Midbrain (tissue), 1 donor: Measurements from ENCODE around the gene VDAC2.

ENCODE experiments used
- DNase-seq: peaks from one replicate; lab custom pipeline; 2025; lab: John Stamatoyannopoulos, UW

VDAC2 gene

GRCh38 chr10:75253281-75254220 lies 43.0 kb downstream of the VDAC2 start:
- DNase-seq = no peak

GRCh38 chr10:75254739-75255138 lies 44.1 kb downstream of the VDAC2 start:
- DNase-seq = no peak

- DNase-seq = no peak
Measured at GRCh38 chr10:75260990-75261389, 50.4 kb downstream of the VDAC2 start.

GRCh38 chr10:75261813-75262705 lies 51.5 kb downstream of the VDAC2 start:
- DNase-seq = no peak

- DNase-seq = no peak
Measured at GRCh38 chr10:75263806-75264205, 53.2 kb downstream of the VDAC2 start.

- DNase-seq = no peak
Measured at GRCh38 chr10:75265856-75266255, 55.3 kb downstream of the VDAC2 start.

- no peak for DNase-seq
Measured at GRCh38 chr10:75266945-75267344, 56.3 kb downstream of the VDAC2 start.

- no peak for DNase-seq
Measured at GRCh38 chr10:75269605-75270004, 59.0 kb downstream of the VDAC2 start.

GRCh38 chr10:75272094-75272493 lies 61.5 kb downstream of the VDAC2 start:
- DNase-seq = no peak

GRCh38 chr10:75272896-75273295 lies 62.3 kb downstream of the VDAC2 start:
- no peak for DNase-seq

- no peak for DNase-seq
Measured at GRCh38 chr10:75276069-75276872, 65.7 kb downstream of the VDAC2 start.

- DNase-seq = no peak
Measured at GRCh38 chr10:75280236-75280635, 69.6 kb downstream of the VDAC2 start.
